Measurements from ENCODE around the gene PTP4A2.
"Not testable (repeated sequence)": the region's sequence is repeated elsewhere in the genome, so short reads cannot be mapped to it uniquely, and the experiment has no call there.

Gene PTP4A2

GRCh38 chr1:31924839-31925238 is 13.3 kb downstream of the PTP4A2 start:
- DNase-seq (ENCODE audit: low read depth), result no peak

GRCh38 chr1:31923901-31924535 is 14.2 kb downstream of the PTP4A2 start:
- DNase-seq (ENCODE audit: low read depth), result no peak

- no peak for DNase-seq (ENCODE audit: low read depth)
Observed at GRCh38 chr1:31920956-31921355, 17.2 kb downstream of the PTP4A2 start.

DNA sequence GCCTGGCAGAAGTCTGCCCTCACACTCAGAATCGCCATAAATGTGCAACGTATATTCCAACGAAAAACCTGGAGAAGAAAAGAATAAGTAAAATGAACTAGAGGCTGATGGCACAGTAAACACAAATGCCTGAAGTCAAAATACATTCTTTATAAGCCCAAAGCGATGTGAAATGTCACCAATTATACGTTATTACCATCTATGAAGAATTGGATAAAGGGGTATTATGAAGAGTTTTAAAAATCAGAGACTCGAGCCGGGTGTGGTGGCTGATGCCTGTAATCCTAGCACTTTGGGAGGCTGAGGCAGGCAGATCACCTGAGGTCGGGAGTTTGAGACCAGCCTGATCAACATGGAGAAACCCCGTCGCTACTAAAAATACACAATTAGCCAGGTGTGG is 18.6 kb downstream of the PTP4A2 start:
- no peak for DNase-seq (ENCODE audit: low read depth)

DNA sequence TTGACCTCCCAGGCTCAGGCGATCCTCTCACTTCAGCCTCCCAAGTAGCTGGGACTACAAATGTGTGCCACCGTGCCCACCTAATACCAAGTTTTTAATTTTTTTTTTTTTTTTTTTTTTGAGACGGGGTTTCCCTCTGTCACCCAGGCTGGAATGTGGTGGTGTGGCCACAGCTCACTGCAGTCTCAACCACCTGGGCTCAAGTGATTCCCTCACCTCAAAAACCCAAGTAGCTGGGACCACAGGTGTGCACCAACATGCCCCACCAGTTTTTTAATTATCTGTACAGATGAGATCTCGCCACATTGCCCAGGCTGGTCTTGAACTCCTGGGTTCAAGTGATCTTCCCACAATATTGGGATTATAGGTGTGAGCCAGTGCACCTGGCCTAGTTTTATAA is 22.7 kb downstream of the PTP4A2 start:
- DNase-seq (ENCODE audit: low read depth), result no peak

- no peak for DNase-seq (ENCODE audit: low read depth)
Observed at GRCh38 chr1:31913968-31914367, 24.2 kb downstream of the PTP4A2 start.

DNA sequence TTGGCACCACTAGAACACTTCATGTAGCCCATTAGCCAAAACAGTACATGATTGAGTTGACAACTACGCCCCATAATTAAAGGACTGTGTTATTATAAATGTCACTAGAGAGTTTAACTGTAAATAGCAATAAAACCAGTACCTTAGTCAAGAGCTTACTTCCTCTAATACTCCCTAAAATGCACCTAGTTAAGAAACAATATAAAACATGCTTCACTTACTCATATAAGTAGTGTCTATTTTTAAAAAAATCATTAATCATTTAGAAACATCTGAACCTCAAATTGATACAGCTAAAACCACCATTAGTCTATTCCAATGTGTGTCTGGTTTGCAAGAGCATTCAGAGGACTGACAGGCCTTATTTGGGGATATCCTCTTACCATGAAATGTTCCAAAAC is 25.3 kb downstream of the PTP4A2 start:
- no peak for DNase-seq (ENCODE audit: low read depth)

DNA sequence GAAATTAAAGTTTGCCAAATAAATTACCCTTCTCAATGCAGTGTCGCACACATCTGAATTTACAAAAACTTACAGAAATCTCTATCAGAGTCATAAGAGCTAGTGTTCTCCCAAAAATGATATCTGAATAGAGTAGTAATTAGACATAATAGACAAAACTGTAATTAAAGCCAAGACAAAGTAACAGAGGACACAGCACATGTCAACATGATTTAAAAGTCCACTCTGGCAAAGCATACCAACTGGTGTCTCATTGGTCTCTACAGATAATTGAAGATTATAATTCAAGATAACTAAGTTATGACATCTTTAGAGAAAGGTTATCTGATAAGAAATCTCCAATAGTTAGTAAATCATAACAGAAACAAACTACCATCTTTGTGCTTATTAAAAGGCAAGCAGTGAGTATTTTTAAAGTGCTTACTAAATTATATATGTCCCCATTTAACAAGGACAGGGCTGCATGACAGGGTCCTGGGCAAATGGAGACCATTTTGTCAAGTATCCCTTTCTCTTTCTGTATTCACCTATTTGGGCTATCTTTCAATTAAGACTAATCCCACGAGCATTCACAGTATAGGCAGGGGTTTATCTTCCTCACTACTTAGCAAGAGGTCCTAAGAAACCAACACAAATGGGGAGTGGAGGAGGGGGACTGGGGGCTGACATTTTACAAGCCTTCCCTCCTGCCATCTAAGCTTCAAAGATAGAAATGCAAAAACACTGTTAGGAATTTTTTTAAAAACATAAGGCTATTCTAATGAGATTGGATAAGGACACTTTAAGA is 26.0 kb downstream of the PTP4A2 start:
- DNase-seq (ENCODE audit: low read depth), result no peak

DNA sequence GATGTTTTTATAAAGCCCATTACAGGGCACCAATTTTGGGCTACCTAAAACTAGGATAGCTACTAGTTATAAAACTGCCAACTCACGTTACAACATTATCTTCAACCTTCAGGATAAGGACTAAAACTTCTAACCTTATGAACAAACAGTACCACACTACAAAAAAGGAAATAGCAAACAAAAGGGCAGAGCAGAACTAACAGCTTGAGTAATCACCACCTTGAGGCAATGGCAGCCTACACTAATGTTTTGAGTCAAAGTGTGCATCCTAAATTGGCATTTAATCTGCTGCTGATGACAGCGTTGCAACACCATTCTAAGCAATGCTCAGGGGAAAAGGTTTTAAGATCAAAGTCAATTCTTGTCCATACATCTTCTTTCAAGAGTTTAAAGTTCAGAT is 27.2 kb downstream of the PTP4A2 start:
- DNase-seq (ENCODE audit: low read depth), result no peak

GRCh38 chr1:31909691-31910090 is 28.5 kb downstream of the PTP4A2 start:
- no peak for DNase-seq (ENCODE audit: low read depth)

GRCh38 chr1:31906557-31906956 is 31.6 kb downstream of the PTP4A2 start:
- DNase-seq (ENCODE audit: low read depth), result no peak

- no peak for DNase-seq (ENCODE audit: low read depth)
Observed at GRCh38 chr1:31905681-31906080, 32.5 kb downstream of the PTP4A2 start.

DNA sequence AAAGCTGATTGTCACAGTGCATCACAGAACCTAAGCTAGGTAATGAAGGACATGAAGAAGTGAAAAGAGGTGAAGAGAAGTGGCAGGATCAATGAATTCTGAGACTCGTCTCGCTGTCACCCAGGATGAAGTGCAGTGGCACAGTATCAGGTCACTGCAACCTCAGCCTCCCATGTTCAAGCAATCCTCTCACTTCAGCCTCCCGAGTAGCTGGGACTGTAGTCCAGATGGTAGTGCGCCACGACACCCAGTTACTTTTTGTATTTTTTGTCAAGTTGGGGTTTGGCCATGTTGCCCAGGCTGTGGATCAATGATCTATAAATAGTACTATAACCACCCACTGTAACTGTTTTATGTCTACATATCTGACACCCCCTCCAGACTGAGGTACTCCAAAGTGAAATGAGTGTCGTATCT is 33.1 kb downstream of the PTP4A2 start:
- DNase-seq (ENCODE audit: low read depth), result no peak

DNA sequence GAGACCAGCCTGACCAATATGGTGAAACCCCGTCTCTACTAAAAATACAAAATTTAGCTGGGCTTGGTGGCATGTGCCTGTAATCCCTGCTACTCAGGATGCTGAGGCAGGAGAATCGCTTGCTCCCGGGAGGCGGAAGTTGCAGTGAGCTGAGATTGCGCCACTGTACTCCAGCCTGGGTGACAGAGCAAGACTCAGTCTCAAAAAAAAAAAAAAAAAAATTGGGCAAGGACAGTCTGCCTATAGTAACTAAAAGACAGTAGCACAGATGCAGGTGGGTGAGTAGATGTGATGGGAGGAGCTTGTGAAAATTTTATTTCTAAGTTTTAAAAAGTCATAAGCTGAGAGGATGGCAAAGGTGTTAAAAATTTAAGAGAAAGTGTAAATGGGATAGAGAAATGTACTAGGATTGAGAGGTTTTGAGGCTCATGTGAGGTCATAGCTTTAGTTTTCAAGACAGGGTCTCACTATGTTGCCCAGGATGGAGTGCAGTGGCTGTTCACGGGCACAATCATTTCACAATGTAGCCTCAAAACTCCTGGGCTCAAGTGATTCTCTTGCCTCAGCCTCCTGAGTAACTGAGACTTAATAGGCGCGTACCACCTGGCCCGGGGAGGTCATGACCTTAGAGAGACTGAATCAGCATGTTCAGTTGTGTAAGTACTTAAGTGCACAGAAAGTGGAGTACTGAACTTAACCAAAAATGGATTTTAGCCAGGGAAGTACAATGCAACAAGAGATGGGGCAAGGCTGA is 33.7 kb downstream of the PTP4A2 start:
- no peak for DNase-seq (ENCODE audit: low read depth)

- no peak for DNase-seq (ENCODE audit: low read depth)
Observed at GRCh38 chr1:31902510-31902860, 35.7 kb downstream of the PTP4A2 start.

GRCh38 chr1:31901838-31902509 is 36.2 kb downstream of the PTP4A2 start:
- no peak for DNase-seq (ENCODE audit: low read depth)

GRCh38 chr1:31900790-31901189 is 37.4 kb downstream of the PTP4A2 start:
- DNase-seq (ENCODE audit: low read depth), result no peak

DNA sequence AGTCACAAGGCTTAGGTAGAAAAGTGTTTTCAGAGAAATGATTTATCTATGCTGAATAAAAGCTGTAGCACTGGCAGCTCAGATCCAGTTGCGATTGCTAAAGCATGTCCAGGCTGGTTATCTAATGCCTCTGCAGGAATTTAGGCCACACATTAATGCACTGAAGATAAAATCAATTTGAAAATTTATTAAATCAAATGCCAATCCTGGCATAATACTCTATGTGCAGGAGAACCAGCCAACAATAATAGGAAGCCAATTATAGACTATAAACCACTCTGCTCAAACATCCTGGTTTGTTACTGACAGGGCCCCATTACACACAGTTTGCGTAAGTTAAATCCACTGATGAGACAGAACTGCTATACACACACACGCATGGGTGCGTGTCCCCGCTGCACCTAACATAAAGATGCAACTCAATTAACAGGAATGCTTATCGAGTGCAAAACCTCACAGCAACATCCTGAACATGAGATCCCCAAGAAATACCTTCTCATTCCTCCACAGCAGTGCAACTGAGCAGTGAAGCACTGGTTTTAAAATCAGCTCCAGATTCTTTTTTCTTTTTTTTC is 40.6 kb downstream of the PTP4A2 start:
- no peak for DNase-seq (ENCODE audit: low read depth)

- not testable (repeated sequence) for DNase-seq (ENCODE audit: low read depth)
Observed at GRCh38 chr1:31895474-31896198, 42.5 kb downstream of the PTP4A2 start.

GRCh38 chr1:31891280-31891679 is 46.9 kb downstream of the PTP4A2 start:
- DNase-seq (ENCODE audit: low read depth), result no peak

DNA sequence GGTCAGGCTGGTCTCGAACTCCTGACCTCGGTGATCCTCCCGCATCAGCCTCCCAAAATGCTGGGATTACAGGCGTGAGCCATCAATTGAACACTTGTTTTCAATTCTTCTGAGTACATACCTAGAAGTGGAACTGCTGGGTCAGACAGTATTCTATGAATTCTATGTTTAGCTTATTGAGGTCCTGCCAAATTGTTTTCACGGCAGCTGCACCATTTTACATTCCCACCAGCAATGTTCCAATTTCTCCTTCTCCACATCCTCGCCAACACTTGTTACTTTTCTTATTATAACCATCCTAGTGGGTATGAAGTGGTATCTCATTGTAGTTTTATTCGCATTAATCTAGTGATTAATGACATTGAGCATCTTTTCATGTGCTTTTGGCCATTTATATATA is 49.9 kb downstream of the PTP4A2 start:
- no peak for DNase-seq (ENCODE audit: low read depth)

DNA sequence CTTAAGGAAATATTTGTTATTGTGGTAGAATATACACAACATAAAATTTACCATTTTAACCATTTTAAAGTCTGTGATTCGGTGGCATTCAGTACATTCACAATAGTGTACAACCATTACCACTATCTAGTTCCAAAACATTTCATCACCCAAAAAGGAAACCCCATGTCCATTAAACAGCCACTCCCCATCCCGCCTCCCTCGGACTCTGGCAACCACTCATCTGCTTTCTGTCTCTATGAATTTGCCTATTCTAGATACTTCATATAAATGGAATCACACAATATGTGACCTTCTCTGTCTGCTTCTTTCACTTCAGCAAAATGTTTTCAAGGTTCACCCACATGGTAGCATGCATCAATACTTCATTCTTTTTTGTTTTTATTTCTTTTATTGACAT is 51.3 kb downstream of the PTP4A2 start:
- DNase-seq (ENCODE audit: low read depth), result no peak
